SK-N-SH treated with all-trans-retinoic acid at 6 μM for 48 hours (cell line): ENCODE data around the gene TIGD3.

ENCODE experiments used
- BACH2 ChIP-seq: fragments of 250-450 bp; sonication (Bioruptor Pico); IDR thresholded peaks from 2 replicates; pipeline ENCODE4 v1.9.0; 2021; ENCODE audit warnings: mild to moderate bottlenecking, borderline replicate concordance
- CSDC2 ChIP-seq: fragments of 250-450 bp; sonication (Bioruptor Pico); IDR thresholded peaks from 2 replicates; pipeline ENCODE4 v1.5.0; 2020; ENCODE audit warnings: mild to moderate bottlenecking, moderate library complexity
- CSRNP3 ChIP-seq: fragments of 250-450 bp; sonication (Bioruptor Pico); IDR thresholded peaks from 2 replicates; pipeline ENCODE4 v1.5.1; 2021; ENCODE audit warnings: mild to moderate bottlenecking, moderate library complexity
- ESRRG ChIP-seq: fragments of 250-450 bp; sonication (Bioruptor Pico); IDR thresholded peaks from 2 replicates; pipeline ENCODE4 v1.6.1; 2021; ENCODE audit warnings: mild to moderate bottlenecking
- GLIS3 ChIP-seq: fragments of 250-450 bp; sonication (Bioruptor Pico); IDR thresholded peaks from 2 replicates; pipeline ENCODE4 v1.5.0; 2020; ENCODE audit warnings: mild to moderate bottlenecking, moderate library complexity
- PATZ1 ChIP-seq: fragments of 250-450 bp; sonication (Bioruptor Pico); IDR thresholded peaks from 2 replicates; pipeline ENCODE4 v1.8.0; 2020; ENCODE audit warnings: mild to moderate bottlenecking, moderate library complexity, borderline replicate concordance
- SNAI2 ChIP-seq: fragments of 250-450 bp; sonication (Bioruptor Pico); IDR thresholded peaks from 2 replicates; pipeline ENCODE4 v1.5.0; 2020; ENCODE audit warnings: mild to moderate bottlenecking, moderate library complexity
- ZFP3 ChIP-seq: fragments of 250-450 bp; sonication (Bioruptor Pico); IDR thresholded peaks from 2 replicates; pipeline ENCODE4 v1.5.0; 2020; ENCODE audit warnings: mild to moderate bottlenecking, moderate library complexity
- ZFP30 ChIP-seq: fragments of 450-650 bp; formaldehyde crosslinking; IDR thresholded peaks from 2 replicates; pipeline ENCODE4 v1.5.0; 2022; ENCODE audit warnings: mild to moderate bottlenecking, moderate library complexity

GRCh38 chr11:65399845-65400244 lies 45.3 kb downstream of the TIGD3 start:
- TF ChIP-seq ESRRG, result no peak
- no peak for TF ChIP-seq ZFP3 (CRISPR knock-in tag)
- no peak for TF ChIP-seq CSRNP3 (CRISPR knock-in tag)
- no peak for TF ChIP-seq GLIS3 (CRISPR knock-in tag)
- no peak for TF ChIP-seq BACH2 (CRISPR knock-in tag)
- TF ChIP-seq CSDC2 (CRISPR knock-in tag), result no peak
- TF ChIP-seq PATZ1, result no peak
- TF ChIP-seq SNAI2 (CRISPR knock-in tag), result no peak
- no peak for TF ChIP-seq ZFP30 (CRISPR knock-in tag)
